HG03575 (cell line): ENCODE measurements around the gene KIAA1210.

Experiments used
- ATAC-seq: cut with Tn5 transposase; IDR thresholded peaks from one replicate; pipeline ENCODE4 v1.9.1; 2021; ENCODE audit not compliant: unreplicated experiment, insufficient number of reproducible peaks, low FRiP score; ENCODE audit errors: extremely low read depth

The KIAA1210 gene

GRCh38 chrX:119095936-119096335 is 31.7 kb downstream of the KIAA1210 start:
- ATAC-seq, result no peak

GRCh38 chrX:119094819-119095218 is 32.8 kb downstream of the KIAA1210 start:
- ATAC-seq, result no peak

- ATAC-seq, result no peak
These were observed 33.4 kb downstream of the KIAA1210 start for GRCh38 chrX:119093991-119094735.

GRCh38 chrX:119090627-119091026 is 37.0 kb downstream of the KIAA1210 start:
- no peak for ATAC-seq

- ATAC-seq, result no peak
These were observed 38.0 kb downstream of the KIAA1210 start for GRCh38 chrX:119089619-119090018.

- ATAC-seq, result no peak
These were observed 40.5 kb downstream of the KIAA1210 start for GRCh38 chrX:119087121-119087520.

- no peak for ATAC-seq
These were observed 42.8 kb downstream of the KIAA1210 start for GRCh38 chrX:119084766-119085165.

- no peak for ATAC-seq
These were observed 45.3 kb downstream of the KIAA1210 start for GRCh38 chrX:119082278-119082677.

- no peak for ATAC-seq
These were observed 52.2 kb downstream of the KIAA1210 start for GRCh38 chrX:119075270-119076025.

- ATAC-seq, result no peak
These were observed 53.7 kb downstream of the KIAA1210 start for GRCh38 chrX:119073911-119074310.

GRCh38 chrX:119073200-119073905 is 54.3 kb downstream of the KIAA1210 start:
- ATAC-seq, result no peak

GRCh38 chrX:119072744-119073143 is 54.9 kb downstream of the KIAA1210 start, which contains the start of gene CT47C1:
CT47C1 (plus strand) TSS chrX:119072993; CDS start chrX:119073226, 233 bp downstream.
- ATAC-seq, result no peak

GRCh38 chrX:119071381-119071780 is 56.2 kb downstream of the KIAA1210 start:
- ATAC-seq, result no peak

- ATAC-seq, result no peak
These were observed 57.9 kb downstream of the KIAA1210 start for GRCh38 chrX:119069762-119070161.

GRCh38 chrX:119069128-119069527 is 58.5 kb downstream of the KIAA1210 start:
- ATAC-seq, result no peak

GRCh38 chrX:119067023-119067739 is 60.4 kb downstream of the KIAA1210 start:
- no peak for ATAC-seq

GRCh38 chrX:119063428-119063827 is 64.2 kb downstream of the KIAA1210 start:
- ATAC-seq, result no peak

GRCh38 chrX:119062750-119063374 is 64.8 kb downstream of the KIAA1210 start:
- ATAC-seq, result no peak

- ATAC-seq, result no peak
These were observed 71.9 kb downstream of the KIAA1210 start for GRCh38 chrX:119055687-119056086.
